Measurements from ENCODE around the gene M6PR.
"Not testable (repeated sequence)": the region's sequence is repeated elsewhere in the genome, so short reads cannot be mapped to it uniquely, and the experiment has no call there.

Gene M6PR

GRCh38 chr12:8912914-8913313, 36.5 kb downstream of the M6PR start:
- DNase-seq (ENCODE audit: low read depth): no peak

GRCh38 chr12:8911606-8912268, 37.7 kb downstream of the M6PR start:
- no peak for DNase-seq (ENCODE audit: low read depth)

- DNase-seq (ENCODE audit: low read depth): no peak
Observed at GRCh38 chr12:8909752-8910151, 39.7 kb downstream of the M6PR start.

- no peak for DNase-seq (ENCODE audit: low read depth)
Observed at GRCh38 chr12:8907513-8907912, 41.9 kb downstream of the M6PR start.

- DNase-seq (ENCODE audit: low read depth): no peak
Observed at GRCh38 chr12:8906266-8907180, 42.9 kb downstream of the M6PR start.

- no peak for DNase-seq (ENCODE audit: low read depth)
Observed at GRCh38 chr12:8905546-8905945, 43.9 kb downstream of the M6PR start.

- no peak for DNase-seq (ENCODE audit: low read depth)
Observed at GRCh38 chr12:8904665-8905064, 44.8 kb downstream of the M6PR start.

GRCh38 chr12:8903646-8904045, 45.8 kb downstream of the M6PR start:
- no peak for DNase-seq (ENCODE audit: low read depth)

GRCh38 chr12:8902703-8903102, 46.7 kb downstream of the M6PR start:
- not testable (repeated sequence) for DNase-seq (ENCODE audit: low read depth)

GRCh38 chr12:8899830-8900229, 49.6 kb downstream of the M6PR start:
- no peak for DNase-seq (ENCODE audit: low read depth)

- no peak for DNase-seq (ENCODE audit: low read depth)
Observed at GRCh38 chr12:8897081-8897480, 52.4 kb downstream of the M6PR start.

GRCh38 chr12:8894986-8895385, 54.5 kb downstream of the M6PR start:
- no peak for DNase-seq (ENCODE audit: low read depth)

GRCh38 chr12:8894378-8894777, 55.1 kb downstream of the M6PR start:
- no peak for DNase-seq (ENCODE audit: low read depth)

GRCh38 chr12:8891976-8892375, 57.5 kb downstream of the M6PR start:
- no peak for DNase-seq (ENCODE audit: low read depth)

All from GM04504 (cell line).